DOHH2 (cell line): ENCODE results near the gene SNCAIP.

Source experiments
- H3F3A ChIP-seq: fragments of 200-600 bp; sonication (generic), shearing (Covaris generic); 2 replicates; pipeline ENCODE4 v1.6.0; 2016; ENCODE audit warnings: antibody characterized with exemption, mild to moderate bottlenecking; ENCODE audit not compliant: control insufficient read depth, insufficient read depth
- H3K27ac ChIP-seq: fragments of 200-600 bp; sonication (generic); 2 replicates; pipeline ENCODE4 v1.5.1; 2014; ENCODE audit warnings: low read depth, mild to moderate bottlenecking, low read length, moderate library complexity
- H3K27me3 ChIP-seq: fragments of 200-600 bp; sonication (generic); 2 replicates; pipeline ENCODE4 v1.6.1; 2014; ENCODE audit warnings: mild to moderate bottlenecking, low read length, mixed read lengths; ENCODE audit not compliant: control insufficient read depth
- H3K36me3 ChIP-seq: fragments of 200-600 bp; sonication (generic); 2 replicates; pipeline ENCODE4 v1.6.1; 2014; ENCODE audit warnings: mild to moderate bottlenecking, low read length, moderate library complexity, mixed read lengths; ENCODE audit not compliant: control insufficient read depth
- H3K4me1 ChIP-seq: fragments of 200-600 bp; sonication (generic); 2 replicates; pipeline ENCODE4 v1.6.1; 2014; ENCODE audit warnings: mild to moderate bottlenecking, low read length, mixed read lengths; ENCODE audit not compliant: control insufficient read depth
- H3K4me2 ChIP-seq: fragments of 200-600 bp; sonication (generic); 2 replicates; pipeline ENCODE4 v1.6.0; 2014; ENCODE audit warnings: mild to moderate bottlenecking, low read length, moderate library complexity
- H3K4me3 ChIP-seq: fragments of 200-600 bp; sonication (generic); 2 replicates; pipeline ENCODE4 v1.5.1; 2014; ENCODE audit warnings: mild to moderate bottlenecking, low read length, mixed read lengths
- H3K79me2 ChIP-seq: fragments of 200-600 bp; sonication (generic); 2 replicates; pipeline ENCODE4 v1.6.1; 2014; ENCODE audit warnings: mild to moderate bottlenecking, low read length, mixed read lengths; ENCODE audit not compliant: control insufficient read depth
- H3K9me2 ChIP-seq: fragments of 200-600 bp; sonication (generic); replicated peaks from 2 replicates; pipeline ENCODE4 v1.6.1; 2014; ENCODE audit warnings: mild to moderate bottlenecking, low read length, mixed read lengths; ENCODE audit not compliant: control insufficient read depth
- H3K9me3 ChIP-seq: fragments of 200-600 bp; sonication (generic); 2 replicates; pipeline ENCODE4 v1.6.1; 2014; ENCODE audit warnings: antibody characterized with exemption, low read length, mixed read lengths; ENCODE audit not compliant: control insufficient read depth, insufficient read depth
- H4K20me1 ChIP-seq: fragments of 200-600 bp; sonication (generic); 2 replicates; pipeline ENCODE4 v1.6.0; 2014; ENCODE audit warnings: low read depth, mild to moderate bottlenecking, antibody characterized with exemption, low read length, moderate library complexity; ENCODE audit not compliant: control insufficient read depth, insufficient read depth
- EZH2phosphoT487 ChIP-seq: fragments of 200-600 bp; sonication (generic); IDR thresholded peaks from 2 replicates; pipeline ENCODE4 v1.6.1; 2017; ENCODE audit warnings: borderline replicate concordance, mild to moderate bottlenecking, antibody characterized with exemption, low read length, moderate library complexity, mixed read lengths
- TF ChIP-seq, protein P1 (sequence below): fragments of 200-600 bp; sonication (generic); IDR thresholded peaks from one replicate; pipeline ENCODE4 v1.5.1; 2014; ENCODE audit warnings: antibody characterized with exemption, mild to moderate bottlenecking, low read depth, low read length; ENCODE audit not compliant: poor library complexity, severe bottlenecking

The SNCAIP gene

DNA sequence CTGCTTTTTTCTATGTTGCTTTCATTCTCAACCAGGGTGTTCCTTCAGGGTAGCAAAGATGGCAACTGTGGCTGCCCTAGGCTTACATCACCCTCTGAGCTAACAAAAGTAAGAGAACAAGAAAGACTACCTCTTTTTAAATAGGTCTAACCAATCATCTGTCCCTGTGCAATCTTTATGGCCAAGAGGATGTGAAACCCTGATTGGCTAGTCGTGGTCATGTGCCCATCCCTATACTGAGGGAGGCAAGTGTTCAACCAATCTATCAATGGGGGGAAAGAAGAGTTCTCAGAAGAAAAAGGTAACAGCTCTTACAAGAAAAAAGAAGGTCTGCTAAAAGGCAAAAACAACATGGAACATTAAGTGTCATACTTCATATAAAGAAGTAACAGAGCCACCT, 11.7 kb upstream of the SNCAIP start:
- H4K20me1 ChIP-seq = no peaks in the 10 kb centered on the region
- no peak overlapping the region for H3K4me2 ChIP-seq
- H3K36me3 ChIP-seq = no peaks in the 10 kb centered on the region
- H3F3A ChIP-seq = no peaks in the 10 kb centered on the region
- no peaks in the 10 kb centered on the region for H3K4me1 ChIP-seq
- no peak overlapping the region for H3K4me3 ChIP-seq
- no peaks in the 10 kb centered on the region for H3K27me3 ChIP-seq
- H3K27ac ChIP-seq = no peak overlapping the region
- TF ChIP-seq, protein P1, sequence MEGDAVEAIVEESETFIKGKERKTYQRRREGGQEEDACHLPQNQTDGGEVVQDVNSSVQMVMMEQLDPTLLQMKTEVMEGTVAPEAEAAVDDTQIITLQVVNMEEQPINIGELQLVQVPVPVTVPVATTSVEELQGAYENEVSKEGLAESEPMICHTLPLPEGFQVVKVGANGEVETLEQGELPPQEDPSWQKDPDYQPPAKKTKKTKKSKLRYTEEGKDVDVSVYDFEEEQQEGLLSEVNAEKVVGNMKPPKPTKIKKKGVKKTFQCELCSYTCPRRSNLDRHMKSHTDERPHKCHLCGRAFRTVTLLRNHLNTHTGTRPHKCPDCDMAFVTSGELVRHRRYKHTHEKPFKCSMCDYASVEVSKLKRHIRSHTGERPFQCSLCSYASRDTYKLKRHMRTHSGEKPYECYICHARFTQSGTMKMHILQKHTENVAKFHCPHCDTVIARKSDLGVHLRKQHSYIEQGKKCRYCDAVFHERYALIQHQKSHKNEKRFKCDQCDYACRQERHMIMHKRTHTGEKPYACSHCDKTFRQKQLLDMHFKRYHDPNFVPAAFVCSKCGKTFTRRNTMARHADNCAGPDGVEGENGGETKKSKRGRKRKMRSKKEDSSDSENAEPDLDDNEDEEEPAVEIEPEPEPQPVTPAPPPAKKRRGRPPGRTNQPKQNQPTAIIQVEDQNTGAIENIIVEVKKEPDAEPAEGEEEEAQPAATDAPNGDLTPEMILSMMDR = no peak
- no peak for TF ChIP-seq EZH2phosphoT487
- no peaks in the 10 kb centered on the region for H3K9me3 ChIP-seq
- no peaks in the 10 kb centered on the region for H3K79me2 ChIP-seq
- no peaks in the 10 kb centered on the region for H3K9me2 ChIP-seq

DNA sequence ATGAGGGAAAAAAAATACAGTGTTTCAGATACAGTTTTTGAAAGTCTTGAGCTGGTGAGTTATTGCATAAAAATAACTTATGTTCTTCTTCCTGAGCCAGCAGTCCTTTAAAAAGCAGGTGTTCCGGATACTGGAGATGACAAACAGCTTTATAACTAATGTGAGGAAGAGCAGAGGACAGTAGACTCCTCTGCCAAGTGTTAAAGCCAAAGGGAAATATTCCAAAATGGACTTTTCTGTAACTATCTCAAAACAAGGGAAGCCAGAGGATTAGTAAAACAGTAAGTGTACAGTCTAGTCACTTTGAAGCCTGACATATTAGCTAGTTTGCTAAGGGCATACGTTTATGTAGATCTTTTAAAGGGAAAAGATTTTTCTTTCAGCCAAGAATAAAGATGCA, 11.0 kb upstream of the SNCAIP start:
- H3K27me3 ChIP-seq = no peaks in the 10 kb centered on the region
- no peaks in the 10 kb centered on the region for H3K79me2 ChIP-seq
- H4K20me1 ChIP-seq = no peaks in the 10 kb centered on the region
- H3F3A ChIP-seq = no peaks in the 10 kb centered on the region
- no peaks in the 10 kb centered on the region for H3K36me3 ChIP-seq
- H3K4me3 ChIP-seq = no peak overlapping the region
- H3K4me1 ChIP-seq = no peaks in the 10 kb centered on the region
- H3K4me2 ChIP-seq = no peak overlapping the region
- H3K9me3 ChIP-seq = no peaks in the 10 kb centered on the region
- H3K27ac ChIP-seq = no peak overlapping the region
- H3K9me2 ChIP-seq = no peaks in the 10 kb centered on the region
- TF ChIP-seq, protein P1 = no peak
- TF ChIP-seq EZH2phosphoT487 = no peak

DNA sequence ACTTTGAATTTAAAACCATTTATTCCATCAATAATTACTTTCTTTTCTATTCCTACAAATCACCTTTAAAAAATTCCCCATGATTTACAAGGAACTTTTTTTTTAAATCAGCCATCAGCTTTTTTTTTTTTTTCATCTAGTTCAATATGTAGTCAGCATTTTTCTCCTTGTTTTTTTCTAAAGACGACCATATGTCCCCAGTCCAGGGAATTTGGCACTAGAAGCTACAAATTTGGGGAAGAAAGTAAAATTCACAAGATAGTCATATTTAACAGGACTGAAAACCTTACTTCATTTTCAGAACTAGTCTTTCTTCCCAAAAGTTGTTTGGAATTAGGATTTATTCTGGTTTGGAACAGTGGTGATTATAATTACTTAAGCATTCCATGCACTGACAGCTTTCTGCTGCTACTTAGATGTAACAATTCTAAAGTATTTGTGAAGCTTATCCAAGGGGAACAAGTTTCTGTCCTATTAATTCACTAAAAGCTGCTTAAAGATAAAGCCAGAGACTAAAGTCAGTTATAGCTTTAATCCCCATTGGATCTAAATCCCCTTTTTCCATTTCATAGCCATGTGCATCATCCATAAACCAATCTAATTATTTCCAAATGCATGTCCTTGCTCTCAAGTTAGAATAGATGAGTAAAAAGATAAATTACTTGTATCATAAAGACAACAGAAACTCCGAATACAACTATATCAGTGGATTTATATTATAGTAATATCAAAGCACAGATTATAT, 7.4 kb upstream of the SNCAIP start:
- Histone ChIP-seq H3K4me1 (no peaks in the 10 kb centered on the region), H3K27me3 (no peaks in the 10 kb centered on the region)
- TF ChIP-seq, protein P1 = no peak
- no peak for TF ChIP-seq EZH2phosphoT487

More for the DNA sequence above, 7.4 kb upstream of the SNCAIP start:
- no peaks in the 10 kb centered on the region for H3F3A ChIP-seq
- no peak overlapping the region for H3K4me3 ChIP-seq
- H4K20me1 ChIP-seq = no peaks in the 10 kb centered on the region
- no peaks in the 10 kb centered on the region for H3K36me3 ChIP-seq
- no peak overlapping the region for H3K4me2 ChIP-seq
- no peaks in the 10 kb centered on the region for H3K9me2 ChIP-seq
- H3K79me2 ChIP-seq = no peaks in the 10 kb centered on the region
- no peak overlapping the region for H3K27ac ChIP-seq
- no peaks in the 10 kb centered on the region for H3K9me3 ChIP-seq
